ENCODE measurements around the gene NUP93. TPM values are rescaled to one million over a fixed set of nuclear protein-coding genes. Genes with fewer than 3 reads are reported as not detected.
A peak's percentile ranks its signal among the peaks of the same experiment; 100 is the strongest.

NUP93 gene
- total RNA-seq, 2 experiments from 2014 or later: 45.6 to 47.2 TPM

DNA sequence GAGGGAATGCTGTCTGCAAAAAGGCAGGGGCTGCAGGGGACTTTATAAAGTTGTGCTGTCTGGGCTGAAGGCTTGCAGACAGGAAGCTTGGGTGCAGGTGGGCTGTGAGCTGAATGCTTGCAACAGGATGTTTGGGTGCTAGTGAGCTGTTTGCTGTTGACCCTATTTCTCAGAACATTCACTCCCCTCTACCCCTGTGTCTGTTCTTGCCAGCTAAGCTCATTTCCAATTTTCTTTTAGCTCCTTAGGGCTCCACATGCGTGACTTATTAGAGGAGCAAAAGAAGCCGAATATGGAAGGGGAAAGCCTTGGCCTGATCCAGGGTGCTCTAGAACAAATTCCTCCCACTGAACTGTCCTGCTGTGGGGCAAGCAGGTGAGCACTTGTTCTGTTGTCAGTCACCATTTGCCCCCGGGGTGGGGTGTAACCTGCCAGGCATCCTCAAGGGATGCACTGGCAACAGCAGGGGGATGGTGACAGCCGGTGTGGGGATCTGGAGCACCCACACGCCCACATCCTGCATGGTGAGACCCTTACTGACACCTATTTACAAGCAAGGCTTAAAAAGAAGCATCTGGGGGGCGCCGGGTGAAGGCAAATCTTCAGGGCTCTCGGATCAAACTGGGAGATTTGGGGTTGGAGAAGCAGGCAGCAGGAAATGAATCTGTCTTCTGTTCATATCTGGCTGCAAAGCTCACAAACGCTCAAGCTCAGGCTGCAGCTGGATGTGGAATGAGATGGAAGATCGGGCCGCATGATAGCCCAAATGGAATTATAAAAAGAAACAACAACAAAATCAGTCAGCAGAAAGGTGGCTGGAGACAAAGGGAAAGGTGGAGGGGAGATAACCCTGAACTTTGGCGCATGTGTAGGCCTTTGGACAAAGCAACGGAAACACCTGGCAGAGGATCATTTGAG, 21.1 kb upstream of the NUP93 start:
- TF ChIP-seq CTCF (IDR thresholded peaks at IDR 0.05): no peak
- DNase-seq (peak in 13 of 14 experiments; percentile 10 to 63 (median 41)), ATAC-seq (ENCODE audit: poor library complexity) (peak; percentile 90)
- intact Hi-C loops (cut with DNase I, micrococcal nuclease): loop anchor here (2.0 to 10.0 kb wide), 4 partner anchors 20 to 764 kb away; partner anchors contain the start of gene AMFR (in 1 of the 2)
- Histone ChIP-seq H3K27ac (ENCODE audit: low read depth in 1 of 2, low read length in 2 of 2) (peak overlapping the region in 1 of 2 donors; percentile 50), H3K9me3 (ENCODE audit: control insufficient read depth in 1 of 2, insufficient read depth in 1 of 2, low read length in 2 of 2) (no peaks in the 10 kb centered on the region), H3K36me3 (ENCODE audit: insufficient read depth, low read length) (no peaks in the 10 kb centered on the region), H3K4me1 (ENCODE audit: insufficient read depth, low read length) (peaks cover 26% of the 10 kb centered on the region), H3K4me3 (ENCODE audit: low read length) (peak overlapping the region; percentile 35), H3K27me3 (ENCODE audit: control insufficient read depth in 1 of 2, insufficient read depth in 2 of 2, low read length in 2 of 2) (no peaks in the 10 kb centered on the region)
- H3K4me3 Mint-ChIP-seq: peak overlapping the region; percentile 83
- no peaks in the 10 kb centered on the region for H3K27me3 Mint-ChIP-seq
- no peaks in the 10 kb centered on the region for H3K9me3 Mint-ChIP-seq
- H3K36me3 Mint-ChIP-seq (ENCODE audit: low read depth): no peaks in the 10 kb centered on the region
- peaks cover 28% of the 10 kb centered on the region for H3K4me1 Mint-ChIP-seq (ENCODE audit: low read depth)
- H3K27ac Mint-ChIP-seq: peak overlapping the region; percentile 92
- POLR2A ChIA-PET: interaction anchor here (0.6 to 2.9 kb wide), 10 partner anchors 11 to 477 kb away, joined by 3 to 16 read pairs (median 6); partner anchors contain the start of genes BBS2, MT2A, NUP93 and PSME3IP1
- CTCF ChIA-PET: no interaction called here

GRCh38 chr16:56709443-56710040, 20.4 kb upstream of the NUP93 start:
- H3K4me3 ChIP-seq (ENCODE audit: low read length): peak overlapping the region; percentile 35
- Mint-ChIP-seq H3K36me3 (ENCODE audit: low read depth) (no peaks in the 10 kb centered on the region), H3K9me3 (no peaks in the 10 kb centered on the region), H3K4me3 (peak overlapping the region; percentile 83), H3K4me1 (ENCODE audit: low read depth) (peaks cover 28% of the 10 kb centered on the region), H3K27ac (peak overlapping the region; percentile 92), H3K27me3 (no peaks in the 10 kb centered on the region)
- H3K9me3 ChIP-seq (ENCODE audit: control insufficient read depth in 1 of 2, insufficient read depth in 1 of 2, low read length in 2 of 2): no peaks in the 10 kb centered on the region
- no peaks in the 10 kb centered on the region for H3K27me3 ChIP-seq (ENCODE audit: control insufficient read depth in 1 of 2, insufficient read depth in 2 of 2, low read length in 2 of 2)
- H3K27ac ChIP-seq (ENCODE audit: low read depth in 1 of 2, low read length in 2 of 2): peak overlapping the region in 1 of 2 donors; percentile 50
- TF ChIP-seq CTCF (IDR thresholded peaks at IDR 0.05): no peak
- no peaks in the 10 kb centered on the region for H3K36me3 ChIP-seq (ENCODE audit: insufficient read depth, low read length)
- ChIA-PET POLR2A (interaction anchor here (1.1 to 2.9 kb wide), 7 partner anchors 10 to 476 kb away, joined by 4 to 16 read pairs (median 9); partner anchors contain the start of genes BBS2, MT2A, NUP93 and PSME3IP1), CTCF (no interaction called here)
- no peak for ATAC-seq (ENCODE audit: poor library complexity)
- H3K4me1 ChIP-seq (ENCODE audit: insufficient read depth, low read length): peaks cover 26% of the 10 kb centered on the region
- intact Hi-C loops (cut with DNase I, micrococcal nuclease): loop anchor here (2.0 to 10.0 kb wide), 4 partner anchors 19 to 765 kb away; partner anchors contain the start of gene AMFR (in 1 of the 2)
- DNase-seq: no peak

DNA sequence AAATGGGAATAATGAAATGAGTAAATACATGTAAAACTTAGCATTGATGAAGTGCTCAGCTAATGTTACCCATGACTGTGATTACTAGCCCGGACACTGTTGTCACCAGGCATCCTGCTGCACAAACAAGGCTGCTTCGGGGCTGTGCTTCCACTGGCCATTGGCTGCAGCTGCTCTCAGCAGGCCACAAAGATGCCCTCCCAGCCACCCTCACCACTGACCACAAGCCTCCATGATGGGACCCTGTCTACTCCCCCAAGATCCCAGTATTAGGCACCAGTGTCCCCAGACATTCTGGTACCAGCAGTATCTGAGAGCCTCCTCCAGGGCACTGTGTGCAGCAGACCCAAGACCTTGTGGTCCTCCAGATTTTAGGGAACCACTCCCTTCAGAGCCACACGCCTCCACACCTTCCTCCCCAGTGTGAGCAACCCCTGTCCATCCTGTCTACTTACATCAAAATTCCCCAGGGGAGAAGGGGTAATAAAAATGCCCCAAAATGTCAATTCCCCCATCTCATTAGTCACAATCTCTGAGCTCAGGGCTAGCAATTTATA, 19.7 kb upstream of the NUP93 start:
- Mint-ChIP-seq H3K27me3 (no peaks in the 10 kb centered on the region), H3K4me3 (peak overlapping the region; percentile 48), H3K4me1 (ENCODE audit: low read depth) (peaks cover 28% of the 10 kb centered on the region), H3K36me3 (ENCODE audit: low read depth) (no peaks in the 10 kb centered on the region), H3K27ac (peak overlapping the region; percentile 92), H3K9me3 (no peaks in the 10 kb centered on the region)
- DNase-seq (no peak), ATAC-seq (ENCODE audit: poor library complexity) (no peak)
- TF ChIP-seq CTCF (IDR thresholded peaks at IDR 0.05): no peak
- Histone ChIP-seq H3K27me3 (ENCODE audit: control insufficient read depth in 1 of 2, insufficient read depth in 2 of 2, low read length in 2 of 2) (no peaks in the 10 kb centered on the region), H3K36me3 (ENCODE audit: insufficient read depth, low read length) (no peaks in the 10 kb centered on the region), H3K4me1 (ENCODE audit: insufficient read depth, low read length) (peaks cover 26% of the 10 kb centered on the region), H3K9me3 (ENCODE audit: control insufficient read depth in 1 of 2, insufficient read depth in 1 of 2, low read length in 2 of 2) (no peaks in the 10 kb centered on the region), H3K27ac (ENCODE audit: low read depth in 1 of 2, low read length in 2 of 2) (no peak overlapping the region), H3K4me3 (ENCODE audit: low read length) (no peak overlapping the region)
- intact Hi-C loops (cut with DNase I, micrococcal nuclease): no loop called here
- ChIA-PET CTCF (interaction anchor here (1.3 kb wide), 1 partner anchor 8 kb away, joined by 5 read pairs; no protein-coding TSS in a partner anchor), POLR2A (interaction anchor here (1.1 to 2.3 kb wide), 2 partner anchors 10 to 476 kb away, joined by 4 to 9 read pairs; partner anchors contain the start of genes PSME3IP1 and RSPRY1)

All from CD4-positive, alpha-beta T cell (primary cell).